Activated naive CD8-positive, alpha-beta T cell treated with anti-CD3 and anti-CD28 coated beads, Interleukin-2, amount 50 U/mL, for 24 hours (primary cell): ENCODE measurements around the gene SLC5A11.
"Not testable (repeated sequence)": the region's sequence is repeated elsewhere in the genome, so short reads cannot be mapped to it uniquely, and the experiment has no call there.

Experiments
- ATAC-seq: fragments of 150-1000 bp; cut with Tn5 transposase; one replicate; pipeline ENCODE4 v1.10.0; 2021
- DNase-seq: peaks from one replicate; pipeline ENCODE4 v3.0.0; 2021
- H3K27ac Mint-ChIP-seq: one replicate; pipeline ENCODE4 v1.8.0; 2021; ENCODE audit warnings: mild to moderate bottlenecking, mixed read lengths
- H3K27me3 Mint-ChIP-seq: one replicate; pipeline ENCODE4 v1.8.0; 2021; ENCODE audit warnings: mixed read lengths
- H3K36me3 Mint-ChIP-seq: one replicate; pipeline ENCODE4 v1.8.0; 2021; ENCODE audit warnings: low read depth, mixed read lengths
- H3K4me1 Mint-ChIP-seq: one replicate; pipeline ENCODE4 v1.8.0; 2021; ENCODE audit warnings: mixed read lengths
- H3K4me3 Mint-ChIP-seq: one replicate; pipeline ENCODE4 v1.8.0; 2021; ENCODE audit warnings: mild to moderate bottlenecking, moderate library complexity, mixed read lengths
- H3K9me3 Mint-ChIP-seq: one replicate; pipeline ENCODE4 v1.8.0; 2021; ENCODE audit warnings: mixed read lengths

SLC5A11 gene

GRCh38 chr16:24846548-24847357 lies 990 bp downstream of the SLC5A11 start:
- Mint-ChIP-seq H3K36me3 (peaks cover 2% of the 10 kb centered on the region), H3K9me3 (no peaks in the 10 kb centered on the region), H3K27me3 (no peaks in the 10 kb centered on the region), H3K4me3 (no peak overlapping the region), H3K27ac (no peak overlapping the region), H3K4me1 (peaks cover 10% of the 10 kb centered on the region)
- ATAC-seq (no peak), DNase-seq (no peak)

- Mint-ChIP-seq H3K4me1 (peaks cover 14% of the 10 kb centered on the region), H3K36me3 (peaks cover 2% of the 10 kb centered on the region), H3K9me3 (no peaks in the 10 kb centered on the region), H3K27me3 (no peaks in the 10 kb centered on the region), H3K27ac (no peak overlapping the region), H3K4me3 (no peak overlapping the region)
- ATAC-seq (no peak), DNase-seq (no peak)
Measured at GRCh38 chr16:24847358-24847664, 1.5 kb downstream of the SLC5A11 start.

DNA sequence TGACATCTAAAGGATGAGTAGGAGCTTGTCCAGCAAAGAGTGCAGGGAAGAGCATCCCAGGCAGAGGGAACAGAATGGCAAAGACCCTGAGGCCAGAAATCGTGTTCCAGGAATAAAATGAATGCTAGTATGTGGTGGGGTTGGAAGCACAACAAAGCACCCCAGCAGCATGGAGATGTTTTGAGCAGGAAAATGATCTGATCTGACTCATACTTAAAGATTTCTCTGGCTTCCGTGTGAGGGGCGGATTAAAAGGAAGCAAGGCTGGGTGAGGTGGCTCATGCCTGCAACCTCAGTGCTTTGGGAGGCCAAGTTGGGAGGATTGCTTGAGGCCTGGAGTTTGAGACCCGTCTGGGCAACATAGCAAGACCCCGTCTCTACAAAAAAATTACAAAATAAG lies 2.3 kb downstream of the SLC5A11 start:
- Mint-ChIP-seq H3K4me3 (no peak overlapping the region), H3K36me3 (peaks cover 1% of the 10 kb centered on the region), H3K27me3 (no peaks in the 10 kb centered on the region), H3K9me3 (no peaks in the 10 kb centered on the region), H3K4me1 (peaks cover 14% of the 10 kb centered on the region), H3K27ac (no peak overlapping the region)
- no peak for DNase-seq
- no peak for ATAC-seq

GRCh38 chr16:24849641-24850040 lies 3.9 kb downstream of the SLC5A11 start:
- no peak for DNase-seq
- ATAC-seq: no peak
- Mint-ChIP-seq H3K4me1 (peaks cover 14% of the 10 kb centered on the region), H3K4me3 (no peak overlapping the region), H3K9me3 (no peaks in the 10 kb centered on the region), H3K27me3 (no peaks in the 10 kb centered on the region), H3K36me3 (no peaks in the 10 kb centered on the region), H3K27ac (no peak overlapping the region)

GRCh38 chr16:24850289-24850938 lies 4.7 kb downstream of the SLC5A11 start:
- Mint-ChIP-seq H3K27ac (no peak overlapping the region), H3K27me3 (no peaks in the 10 kb centered on the region), H3K36me3 (no peaks in the 10 kb centered on the region), H3K4me3 (no peak overlapping the region), H3K4me1 (peaks cover 14% of the 10 kb centered on the region), H3K9me3 (no peaks in the 10 kb centered on the region)
- peak; percentile 75 for ATAC-seq
- DNase-seq: no peak

- DNase-seq: no peak
- peak; percentile 58 for ATAC-seq
- H3K27ac Mint-ChIP-seq: no peak overlapping the region
- H3K27me3 Mint-ChIP-seq: no peaks in the 10 kb centered on the region
- H3K4me3 Mint-ChIP-seq: no peak overlapping the region
- H3K4me1 Mint-ChIP-seq: peaks cover 14% of the 10 kb centered on the region
- H3K9me3 Mint-ChIP-seq: no peaks in the 10 kb centered on the region
- no peaks in the 10 kb centered on the region for H3K36me3 Mint-ChIP-seq
Measured at GRCh38 chr16:24851700-24852099, 5.9 kb downstream of the SLC5A11 start.

DNA sequence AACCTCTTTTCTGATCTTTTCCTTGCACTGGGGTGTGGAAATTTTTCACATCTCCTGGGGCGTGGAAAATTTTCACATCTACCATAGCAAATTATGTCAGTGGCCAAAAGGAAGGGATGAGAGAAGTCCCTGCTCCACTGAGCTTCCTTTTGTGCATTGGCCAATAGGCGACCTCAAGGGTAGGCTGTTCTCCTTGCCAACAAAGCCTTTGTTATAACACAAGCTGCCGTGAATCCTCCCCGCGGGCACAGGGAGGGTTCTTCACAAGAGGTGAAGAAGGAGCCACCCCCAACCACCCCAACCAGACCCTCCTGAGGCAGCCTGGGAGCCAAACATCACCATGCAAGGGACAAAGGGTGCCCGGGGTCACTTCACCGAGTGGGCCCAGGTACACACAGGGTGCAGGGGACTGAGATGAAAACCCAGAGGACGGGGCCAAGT lies 6.5 kb downstream of the SLC5A11 start:
- no peaks in the 10 kb centered on the region for H3K36me3 Mint-ChIP-seq
- no peaks in the 10 kb centered on the region for H3K27me3 Mint-ChIP-seq
- peaks cover 14% of the 10 kb centered on the region for H3K4me1 Mint-ChIP-seq
- H3K4me3 Mint-ChIP-seq: no peak overlapping the region
- no peak overlapping the region for H3K27ac Mint-ChIP-seq
- DNase-seq (no peak), ATAC-seq (no peak)
- H3K9me3 Mint-ChIP-seq: no peaks in the 10 kb centered on the region

DNA sequence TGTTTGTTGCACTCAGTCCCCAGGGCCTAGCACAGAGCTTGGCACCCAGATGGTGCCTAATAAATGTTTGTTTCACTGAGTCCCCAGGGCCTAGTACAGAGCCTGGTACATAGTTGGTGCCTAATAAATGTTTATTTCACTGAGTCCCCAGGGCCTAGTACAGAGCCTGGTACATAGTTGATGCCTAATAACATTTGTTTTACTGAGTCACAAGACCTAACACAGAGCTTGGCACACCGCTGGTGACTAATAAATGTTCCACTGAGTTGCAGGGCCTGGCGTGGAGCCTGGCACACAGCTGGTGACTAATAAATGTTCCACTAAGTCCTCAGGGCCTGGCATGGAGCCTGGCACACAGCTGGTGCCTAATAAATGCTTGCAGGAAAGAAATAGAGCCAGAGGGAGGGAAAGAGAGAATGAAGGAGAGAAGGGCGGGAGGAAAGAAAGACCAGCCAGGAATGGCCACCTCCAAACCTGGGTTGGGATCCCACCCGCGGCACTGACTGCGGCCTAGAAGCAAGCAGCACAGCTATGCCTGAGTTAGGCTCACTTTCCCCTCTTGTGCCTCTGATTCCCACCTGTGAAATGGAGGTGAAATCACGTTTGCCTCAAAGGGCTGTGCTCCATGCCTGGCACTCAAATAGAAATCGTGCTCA lies 7.5 kb downstream of the SLC5A11 start:
- Mint-ChIP-seq H3K4me3 (no peak overlapping the region), H3K36me3 (no peaks in the 10 kb centered on the region), H3K27me3 (peaks cover under 1% of the 10 kb centered on the region), H3K9me3 (peaks cover 3% of the 10 kb centered on the region), H3K4me1 (peaks cover 14% of the 10 kb centered on the region), H3K27ac (no peak overlapping the region)
- ATAC-seq (no peak), DNase-seq (no peak)

DNA sequence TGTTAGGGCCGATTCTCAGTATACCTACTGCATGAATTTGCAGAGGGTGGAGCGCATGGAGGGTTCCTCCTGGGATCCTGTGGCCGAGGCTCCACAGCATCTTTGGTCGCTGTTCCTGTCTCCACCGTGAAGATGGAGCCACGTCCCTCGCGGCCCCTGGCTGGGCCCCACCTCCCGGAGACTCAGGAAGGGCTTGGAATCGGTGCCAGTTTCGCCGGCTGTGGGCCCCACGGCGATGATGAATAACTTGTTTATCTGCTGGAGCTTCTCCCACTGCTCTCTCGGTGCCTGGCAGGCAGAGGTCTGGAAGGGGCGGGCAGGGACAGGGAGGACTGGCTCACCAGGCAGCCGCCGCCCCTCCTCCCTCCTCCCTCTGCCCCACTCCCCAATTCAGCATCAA lies 8.1 kb downstream of the SLC5A11 start:
- H3K9me3 Mint-ChIP-seq: peaks cover 6% of the 10 kb centered on the region
- no peak overlapping the region for H3K4me3 Mint-ChIP-seq
- ATAC-seq (no peak), DNase-seq (no peak)
- H3K36me3 Mint-ChIP-seq: no peaks in the 10 kb centered on the region
- peaks cover 14% of the 10 kb centered on the region for H3K4me1 Mint-ChIP-seq
- peaks cover 4% of the 10 kb centered on the region for H3K27me3 Mint-ChIP-seq
- H3K27ac Mint-ChIP-seq: no peak overlapping the region

GRCh38 chr16:24854607-24855171 lies 8.9 kb downstream of the SLC5A11 start:
- peaks cover 4% of the 10 kb centered on the region for H3K27me3 Mint-ChIP-seq
- no peak overlapping the region for H3K27ac Mint-ChIP-seq
- no peak overlapping the region for H3K4me3 Mint-ChIP-seq
- H3K9me3 Mint-ChIP-seq: peaks cover 6% of the 10 kb centered on the region
- ATAC-seq: no peak
- H3K36me3 Mint-ChIP-seq: no peaks in the 10 kb centered on the region
- peaks cover 14% of the 10 kb centered on the region for H3K4me1 Mint-ChIP-seq
- DNase-seq: no peak

- DNase-seq: no peak
Measured at GRCh38 chr16:24855678-24856077, 9.9 kb downstream of the SLC5A11 start.

GRCh38 chr16:24856871-24857270 lies 11.1 kb downstream of the SLC5A11 start:
- not testable (repeated sequence) for H3K27me3 Mint-ChIP-seq, H3K27ac Mint-ChIP-seq, ATAC-seq, H3K9me3 Mint-ChIP-seq, H3K4me1 Mint-ChIP-seq, H3K36me3 Mint-ChIP-seq, DNase-seq, H3K4me3 Mint-ChIP-seq

More at GRCh38 chr16:24855678-24856077, 9.9 kb downstream of the SLC5A11 start:
- Mint-ChIP-seq H3K4me3 (no peak overlapping the region), H3K27me3 (peaks cover 4% of the 10 kb centered on the region), H3K27ac (no peak overlapping the region), H3K4me1 (peaks cover 10% of the 10 kb centered on the region), H3K36me3 (no peaks in the 10 kb centered on the region), H3K9me3 (peaks cover 6% of the 10 kb centered on the region)
- no peak for ATAC-seq

GRCh38 chr16:24858219-24859041 lies 12.7 kb downstream of the SLC5A11 start:
- peaks cover 11% of the 10 kb centered on the region for H3K9me3 Mint-ChIP-seq
- DNase-seq: peak; percentile 65
- H3K36me3 Mint-ChIP-seq: no peaks in the 10 kb centered on the region
- H3K27ac Mint-ChIP-seq: no peak overlapping the region
- no peak for ATAC-seq
- no peaks in the 10 kb centered on the region for H3K4me1 Mint-ChIP-seq
- no peak overlapping the region for H3K4me3 Mint-ChIP-seq
- peaks cover 8% of the 10 kb centered on the region for H3K27me3 Mint-ChIP-seq

GRCh38 chr16:24861461-24861860 lies 15.7 kb downstream of the SLC5A11 start:
- Mint-ChIP-seq H3K4me1 (no peaks in the 10 kb centered on the region), H3K36me3 (no peaks in the 10 kb centered on the region), H3K27me3 (peaks cover 17% of the 10 kb centered on the region), H3K4me3 (no peak overlapping the region), H3K27ac (no peak overlapping the region), H3K9me3 (peaks cover 27% of the 10 kb centered on the region)
- no peak for DNase-seq
- no peak for ATAC-seq
